ENCODE data around the gene FAM50A.

Gene FAM50A

DNA sequence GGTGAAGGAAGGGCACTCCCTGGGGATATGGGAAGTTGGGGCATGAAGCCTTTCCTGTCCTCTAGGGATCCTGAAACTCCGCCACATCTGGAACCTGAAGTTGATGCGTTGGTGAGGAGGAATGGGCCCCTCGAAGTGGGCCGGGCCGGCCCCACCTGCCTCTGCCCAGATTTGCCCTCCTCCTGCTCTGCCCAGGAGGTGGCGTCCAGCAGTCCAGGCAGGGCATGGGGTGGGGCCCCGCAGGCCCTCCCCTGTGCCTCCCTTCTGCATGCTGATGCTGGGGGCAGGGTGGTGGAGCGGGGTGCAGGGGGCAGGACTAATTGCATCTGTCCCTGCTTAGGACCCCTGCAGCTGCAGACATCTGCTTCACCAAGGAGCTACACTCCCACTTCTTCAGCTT, 30.8 kb upstream of the FAM50A start:
- no peak for DNase-seq

GRCh38 chrX:154417157-154417556, 26.8 kb upstream of the FAM50A start:
- DNase-seq = no peak

DNA sequence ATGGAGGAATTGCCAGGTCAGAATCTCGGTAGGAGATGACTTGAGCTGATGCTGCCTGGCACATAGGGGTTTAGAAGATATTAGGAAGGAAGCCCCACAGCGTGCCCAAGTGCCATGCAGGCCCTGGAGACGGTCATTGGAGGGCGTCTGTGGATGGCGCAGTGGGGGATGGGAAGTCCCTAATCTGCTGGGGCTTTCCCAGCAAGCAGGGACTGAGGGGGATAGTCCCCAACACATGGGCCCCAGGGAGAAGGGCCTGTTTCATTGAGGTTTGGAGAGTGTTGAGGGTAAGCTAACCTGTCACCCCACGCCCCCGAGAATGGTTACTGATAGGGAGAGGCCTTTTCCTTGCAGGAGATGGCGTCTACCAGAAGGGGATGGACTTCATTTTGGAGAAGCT, 24.8 kb upstream of the FAM50A start:
- no peak for DNase-seq

DNA sequence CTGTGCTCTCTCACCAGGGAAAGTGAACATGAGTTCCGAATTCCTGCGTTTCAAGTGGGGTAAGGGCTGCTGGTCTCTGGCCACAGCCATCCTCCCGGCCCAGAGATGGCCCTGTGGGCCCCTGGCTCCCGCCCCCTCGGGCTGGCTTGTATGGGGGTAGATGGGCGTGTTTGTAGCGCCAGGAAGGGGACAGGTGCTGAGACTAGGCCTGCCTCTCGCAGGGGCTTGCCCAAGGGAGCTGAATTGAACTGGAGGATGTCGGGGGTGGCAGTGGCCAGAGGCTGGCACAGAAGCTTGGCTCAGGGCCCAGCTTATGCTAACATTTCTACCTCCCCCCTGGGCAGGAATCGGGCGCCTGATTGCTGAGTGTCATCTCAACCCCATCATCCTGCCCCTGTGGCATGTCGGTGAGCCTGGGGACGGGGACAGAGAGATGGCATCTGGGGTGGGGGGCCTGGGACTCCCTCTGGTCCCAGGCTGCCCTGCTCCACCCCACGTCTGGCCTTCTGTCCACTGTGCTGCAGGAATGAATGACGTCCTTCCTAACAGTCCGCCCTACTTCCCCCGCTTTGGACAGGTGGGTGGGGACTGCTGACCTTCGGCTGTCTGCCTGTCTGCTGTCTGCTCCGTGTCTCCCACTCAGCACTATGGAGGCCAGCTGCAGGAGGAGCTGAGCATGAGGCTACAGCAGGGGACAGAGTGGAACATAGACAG, 24.1 kb upstream of the FAM50A start:
- no peak for DNase-seq

GRCh38 chrX:154420402-154420756, 23.6 kb upstream of the FAM50A start:
- DNase-seq = no peak

GRCh38 chrX:154426916-154427770, 16.8 kb upstream of the FAM50A start:
- DNase-seq = no peak

- peak; percentile 94 for DNase-seq
These were observed 15.5 kb upstream of the FAM50A start, which contains the start of gene ATP6AP1 for GRCh38 chrX:154428176-154429171. TSS of gene ATP6AP1 (plus strand) at chrX:154428677. CDS start at chrX:154428693, 16 bp downstream.

DNA sequence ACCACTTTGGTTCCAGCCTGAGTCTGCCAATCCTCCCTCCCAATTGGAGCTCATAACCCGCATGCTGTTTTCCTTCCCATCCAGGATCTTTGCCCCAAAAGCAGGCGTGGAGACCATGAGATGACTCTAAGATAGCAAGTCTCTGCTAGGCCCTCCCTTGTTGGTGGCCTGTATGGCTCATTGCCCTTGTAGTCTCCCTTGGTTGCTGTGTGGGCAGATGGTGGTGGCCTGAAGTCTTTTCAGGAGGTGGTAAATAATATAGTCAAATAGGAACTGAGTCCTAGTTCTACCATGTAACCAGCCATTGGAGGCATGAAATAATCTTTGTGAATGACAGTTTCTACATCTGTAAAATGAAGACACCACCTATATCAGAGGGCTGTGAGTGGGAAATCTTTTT, 14.2 kb upstream of the FAM50A start:
- no peak for DNase-seq

GRCh38 chrX:154430479-154430878, 13.5 kb upstream of the FAM50A start:
- DNase-seq = no peak

GRCh38 chrX:154430916-154431315, 13.0 kb upstream of the FAM50A start:
- no peak for DNase-seq

- no peak for DNase-seq
These were observed 12.6 kb upstream of the FAM50A start for GRCh38 chrX:154431341-154431740.

DNA sequence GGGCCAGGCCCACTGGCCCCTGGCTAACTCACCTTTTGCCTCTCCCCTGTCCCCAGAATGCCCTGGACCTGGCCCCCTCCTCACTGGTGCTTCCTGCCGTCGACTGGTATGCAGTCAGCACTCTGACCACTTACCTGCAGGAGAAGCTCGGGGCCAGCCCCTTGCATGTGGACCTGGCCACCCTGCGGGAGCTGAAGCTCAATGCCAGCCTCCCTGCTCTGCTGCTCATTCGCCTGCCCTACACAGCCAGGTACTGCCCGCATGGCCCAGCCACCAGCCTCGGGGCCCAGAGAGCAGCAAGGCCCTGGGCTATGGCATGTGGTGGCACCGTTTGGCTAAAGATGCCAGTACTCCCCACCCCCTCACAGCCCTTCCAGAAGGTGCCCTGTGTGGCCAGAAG, 11.7 kb upstream of the FAM50A start:
- no peak for DNase-seq

- no peak for DNase-seq
These were observed 10.3 kb upstream of the FAM50A start for GRCh38 chrX:154433605-154434004.

DNA sequence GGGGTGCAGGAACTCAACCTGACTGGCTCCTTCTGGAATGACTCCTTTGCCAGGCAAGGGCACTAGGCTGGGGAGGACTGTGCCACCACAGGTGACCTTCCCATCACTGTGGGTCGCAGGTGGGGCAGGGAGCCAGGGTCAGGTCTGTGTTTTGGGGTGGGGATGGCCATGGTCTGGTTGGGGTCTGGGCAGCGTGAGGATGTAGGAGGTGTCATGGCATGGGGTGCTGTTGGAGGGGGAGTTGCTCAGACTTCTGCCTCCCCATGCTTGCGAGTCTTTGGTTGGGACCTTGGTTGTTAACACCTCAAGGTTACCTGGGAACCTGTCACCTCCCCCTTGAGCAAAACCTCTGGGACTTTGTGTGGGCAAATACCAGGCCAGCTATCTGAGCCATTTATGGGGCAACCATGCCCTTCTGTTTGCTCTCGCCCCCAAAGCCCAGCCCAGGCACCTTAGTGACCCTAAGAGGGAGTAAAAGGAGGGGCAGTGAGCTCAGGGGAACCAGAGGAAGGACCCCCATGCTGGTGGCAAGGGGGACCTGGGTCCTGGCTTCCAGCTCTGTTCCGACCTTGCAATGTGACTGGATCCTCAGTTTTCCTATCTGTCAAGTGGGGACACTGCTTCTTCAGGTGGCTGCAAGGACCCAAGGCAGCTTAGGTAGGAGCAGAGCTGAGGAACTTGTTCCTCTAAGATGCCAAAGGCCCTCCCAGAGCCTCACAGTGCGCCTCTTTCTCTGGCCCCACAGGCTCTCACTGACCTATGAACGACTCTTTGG, 9.4 kb upstream of the FAM50A start:
- DNase-seq = no peak

DNA sequence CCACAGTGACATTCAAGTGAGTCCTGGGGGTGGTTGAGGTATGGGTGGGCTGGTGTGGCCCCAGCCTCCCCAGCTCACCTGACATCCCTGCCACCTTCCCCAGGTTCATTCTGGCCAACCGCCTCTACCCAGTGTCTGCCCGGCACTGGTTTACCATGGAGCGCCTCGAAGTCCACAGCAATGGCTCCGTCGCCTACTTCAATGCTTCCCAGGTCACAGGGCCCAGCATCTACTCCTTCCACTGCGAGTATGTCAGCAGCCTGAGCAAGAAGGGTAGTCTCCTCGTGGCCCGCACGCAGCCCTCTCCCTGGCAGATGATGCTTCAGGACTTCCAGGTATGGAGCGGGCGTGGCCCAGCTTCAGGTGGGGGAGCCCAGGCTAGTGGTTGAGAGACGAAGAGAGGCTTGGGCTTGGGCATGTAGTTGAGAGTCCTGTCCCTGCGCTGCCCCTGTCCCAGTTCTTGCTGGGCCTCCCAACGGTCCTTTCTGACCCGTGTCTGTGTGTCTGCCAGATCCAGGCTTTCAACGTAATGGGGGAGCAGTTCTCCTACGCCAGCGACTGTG, 8.7 kb upstream of the FAM50A start:
- no peak for DNase-seq

GRCh38 chrX:154436374-154436982, 7.5 kb upstream of the FAM50A start:
- no peak for DNase-seq

DNA sequence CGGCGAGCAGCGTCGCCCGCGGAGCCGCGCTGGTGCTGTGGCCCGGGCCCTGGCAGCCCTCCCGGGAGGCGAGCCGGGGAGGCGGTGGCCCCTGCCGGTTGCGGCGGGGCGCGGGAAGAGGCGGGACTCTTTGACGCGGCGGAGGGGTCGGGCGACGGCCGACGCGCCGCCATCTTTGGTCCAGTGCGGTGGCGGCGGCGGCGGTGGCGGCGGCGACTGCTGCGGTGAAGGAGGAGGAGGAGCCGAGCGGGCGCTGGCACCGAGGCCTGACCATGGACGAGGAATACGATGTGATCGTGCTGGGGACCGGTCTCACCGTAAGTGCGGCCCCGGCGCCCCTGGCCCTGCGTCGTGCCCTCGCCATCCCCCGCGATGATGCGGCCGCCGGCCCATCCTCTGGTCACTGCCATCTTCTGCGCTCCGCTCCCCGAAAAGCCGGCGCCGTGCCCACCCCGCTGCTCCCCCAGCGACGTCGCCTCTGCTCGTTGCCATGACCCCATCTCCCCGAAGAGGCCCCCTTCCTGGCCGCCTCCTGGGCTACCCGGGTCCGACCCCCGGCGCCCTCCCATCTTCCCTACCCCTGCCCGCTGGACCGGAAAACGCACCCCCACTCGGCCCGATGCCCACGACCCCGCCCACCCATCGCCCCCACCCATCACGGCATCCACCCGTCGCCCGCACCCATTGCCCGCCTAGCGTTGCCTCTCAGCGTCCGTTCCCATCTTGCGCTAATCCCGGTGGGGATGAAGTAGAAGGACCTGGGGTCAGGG, 6.8 kb upstream of the FAM50A start, which contains the start of gene GDI1:
Gene GDI1, plus strand, starts transcription at position 172 of the 770 bp plus-strand sequence. Its CDS starts 101 bp downstream, at position 273.
- peak; percentile 63 for DNase-seq

- no peak for DNase-seq
These were observed 5.7 kb upstream of the FAM50A start for GRCh38 chrX:154437971-154438893.

- DNase-seq = no peak
These were observed 4.1 kb upstream of the FAM50A start for GRCh38 chrX:154439841-154440240.
